ENCODE data around the gene SPRY2.

DNA sequence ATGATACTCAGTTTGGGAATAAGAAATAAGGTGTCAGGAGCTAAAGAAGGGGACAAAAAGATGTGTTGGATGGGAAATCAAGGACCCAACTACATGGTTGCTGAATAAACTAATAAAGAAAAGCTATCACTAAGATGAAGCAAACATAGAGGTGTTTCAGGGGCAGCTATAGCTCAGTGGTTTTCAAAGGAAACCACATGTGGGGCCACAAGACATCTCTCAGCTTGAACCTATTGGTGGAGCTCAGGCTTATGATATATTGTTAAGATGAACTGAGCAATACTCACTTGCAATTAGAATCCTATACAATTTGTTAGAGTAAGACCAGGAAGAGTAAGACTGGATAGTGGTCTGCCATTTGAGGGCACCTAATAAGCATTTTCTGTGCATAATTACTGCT, 45.1 kb upstream of the SPRY2 start:
- TF ChIP-seq EZH2phosphoT487 (IDR thresholded peaks at IDR 0.05; ENCODE audit: insufficient read depth, low read depth), result no peak
- TF ChIP-seq EZH2 (IDR thresholded peaks at IDR 0.05; ENCODE audit: insufficient read depth, poor library complexity, severe bottlenecking), result no peak
